G401.6 (cell line): ENCODE data around the gene PRLH.
A peak's percentile ranks its signal among the peaks of the same experiment; 100 is the strongest.

Source experiments
- FAIRE-seq: peaks from 2 replicates; lab custom pipeline; 2012; peaks lifted over from hg19 to GRCh38; lab: Jason Lieb, UNC

PRLH gene

DNA sequence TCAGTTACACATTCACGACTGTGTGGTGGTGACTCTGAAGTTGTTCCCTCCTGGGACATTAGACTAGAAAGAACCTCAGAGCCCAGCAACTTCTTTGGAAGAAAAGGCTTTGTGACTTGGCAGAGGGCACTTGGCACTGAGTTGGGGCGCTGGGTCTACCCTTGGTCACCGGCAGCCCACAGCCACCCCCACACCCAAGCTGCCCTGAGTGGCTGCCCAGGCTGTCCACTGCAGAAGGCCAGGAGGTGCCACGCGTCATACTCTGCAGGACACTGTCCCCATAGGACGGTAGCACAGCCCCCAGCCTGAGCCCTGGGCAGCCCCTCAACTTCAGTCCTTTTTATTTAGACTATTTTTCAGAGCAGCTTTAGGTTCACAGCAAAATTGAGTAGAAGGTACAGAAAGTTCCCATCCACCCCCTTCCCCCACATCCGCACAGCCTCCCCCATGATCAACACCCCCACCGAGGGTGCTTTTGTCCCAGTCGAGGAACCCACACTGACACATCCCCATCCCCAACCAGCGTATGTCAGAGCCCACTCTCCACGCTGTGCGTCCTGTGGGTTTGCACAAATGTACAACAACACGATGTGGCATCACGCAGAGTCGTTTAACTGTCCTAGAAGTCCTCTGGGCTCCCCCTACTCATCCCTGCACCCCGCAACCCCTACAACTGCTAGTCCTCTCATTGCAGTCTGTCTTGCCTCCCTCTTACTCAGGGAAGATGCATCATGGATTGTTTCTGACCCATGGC lies 1.1 kb downstream of the PRLH start:
- no peak for FAIRE-seq

GRCh38 chr2:237568121-237568660 lies 1.8 kb downstream of the PRLH start:
- no peak for FAIRE-seq

GRCh38 chr2:237569041-237569440 lies 2.7 kb downstream of the PRLH start:
- FAIRE-seq: no peak

DNA sequence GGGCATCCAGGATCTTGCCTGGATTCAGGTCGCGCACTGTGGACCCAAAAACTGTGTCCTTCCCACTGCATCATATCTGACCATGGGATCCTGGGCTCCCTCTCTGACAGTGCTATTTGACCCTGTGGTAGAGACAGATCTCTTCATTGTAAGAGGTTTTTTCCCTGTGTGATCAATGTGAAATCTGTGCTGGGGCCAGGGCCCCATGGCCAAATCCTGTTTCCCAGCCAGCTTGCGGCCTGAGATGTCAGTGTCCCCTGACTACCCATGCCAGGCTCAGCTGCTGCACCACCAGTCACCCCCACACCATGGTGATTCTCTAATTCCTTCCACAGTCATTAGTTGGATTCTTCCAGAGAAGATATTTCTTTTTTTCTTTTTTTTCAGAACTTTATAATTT lies 3.5 kb downstream of the PRLH start:
- no peak for FAIRE-seq

DNA sequence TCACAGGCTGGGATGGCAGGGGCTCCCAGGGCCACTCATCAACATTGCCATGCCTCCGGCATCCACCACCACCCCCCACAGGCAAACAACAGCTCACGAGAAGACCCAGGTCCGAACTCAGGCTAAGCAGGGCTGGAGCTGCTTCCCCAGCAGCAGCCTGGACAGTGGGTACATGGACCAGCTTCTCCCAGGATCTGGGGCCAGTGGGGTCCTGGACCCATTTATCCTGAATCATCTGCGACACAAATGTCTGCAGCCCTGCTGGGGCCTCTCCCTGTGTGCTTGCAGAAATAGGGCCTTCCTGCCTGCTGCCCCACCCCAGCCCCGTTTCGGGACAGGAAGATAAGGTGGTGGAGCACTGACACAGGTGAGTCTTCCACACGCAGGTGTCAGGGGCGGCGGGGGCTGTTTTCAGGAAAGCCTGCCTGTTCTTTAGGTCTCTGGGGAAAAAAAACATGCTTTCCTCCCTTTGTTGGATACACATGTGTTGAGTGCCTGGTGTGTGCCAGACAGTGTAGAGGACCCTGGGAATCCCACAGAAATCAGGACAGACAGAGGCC lies 4.5 kb downstream of the PRLH start:
- no peak for FAIRE-seq

GRCh38 chr2:237571551-237571950 lies 5.2 kb downstream of the PRLH start:
- no peak for FAIRE-seq

- FAIRE-seq: peak; percentile 76
Measured at GRCh38 chr2:237572021-237572741, 5.8 kb downstream of the PRLH start.

DNA sequence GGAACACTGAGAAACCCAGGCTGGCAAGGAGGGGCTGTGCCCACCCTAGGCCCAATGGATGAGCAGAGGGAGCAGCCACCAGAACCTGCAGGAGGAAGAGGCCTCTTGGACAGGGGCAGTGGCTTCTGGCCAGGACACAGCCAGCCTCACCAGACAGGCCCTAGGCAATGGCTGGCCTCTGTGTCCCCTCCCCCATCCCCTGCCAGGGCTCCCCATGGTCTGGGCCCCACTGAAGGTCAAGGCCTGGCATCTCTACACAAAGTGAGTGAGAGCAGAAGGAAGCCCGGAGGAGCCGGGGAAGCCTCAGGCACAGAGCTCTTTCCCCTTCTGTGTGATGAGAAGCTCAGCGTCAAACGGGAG lies 6.3 kb downstream of the PRLH start:
- FAIRE-seq: no peak

DNA sequence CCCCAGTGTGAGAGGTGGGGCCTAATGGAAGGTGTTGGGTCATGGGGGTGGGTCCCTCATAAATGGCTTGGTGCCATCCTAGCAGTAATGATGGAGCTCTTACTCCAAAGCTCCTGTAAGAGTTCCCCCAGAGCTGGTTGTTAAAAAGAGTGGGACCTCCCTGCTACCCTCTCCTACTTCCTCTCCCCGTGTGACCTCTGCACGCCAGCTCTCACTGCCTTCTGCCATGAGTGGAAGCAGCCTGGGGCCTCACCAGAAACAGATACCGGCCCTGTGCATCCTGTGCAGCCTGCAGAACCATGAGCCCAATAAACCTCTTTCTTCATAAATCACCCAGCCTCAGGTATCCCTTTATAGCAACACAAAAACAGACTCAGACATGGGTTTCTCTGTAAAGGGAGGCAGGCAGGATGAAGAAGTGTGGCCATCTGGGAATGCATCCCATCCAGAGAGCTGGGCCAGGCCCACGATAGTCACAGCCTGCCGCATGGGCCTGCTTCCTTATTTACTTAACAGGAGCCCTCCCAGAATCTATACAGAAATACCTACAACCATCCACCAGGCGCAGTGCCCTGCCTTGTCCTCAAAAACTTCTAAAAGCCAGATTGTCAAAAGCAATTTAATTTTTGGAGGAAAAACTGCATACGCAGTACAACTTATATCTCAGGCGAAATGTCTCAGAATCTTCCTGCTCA lies 7.5 kb downstream of the PRLH start:
- no peak for FAIRE-seq

DNA sequence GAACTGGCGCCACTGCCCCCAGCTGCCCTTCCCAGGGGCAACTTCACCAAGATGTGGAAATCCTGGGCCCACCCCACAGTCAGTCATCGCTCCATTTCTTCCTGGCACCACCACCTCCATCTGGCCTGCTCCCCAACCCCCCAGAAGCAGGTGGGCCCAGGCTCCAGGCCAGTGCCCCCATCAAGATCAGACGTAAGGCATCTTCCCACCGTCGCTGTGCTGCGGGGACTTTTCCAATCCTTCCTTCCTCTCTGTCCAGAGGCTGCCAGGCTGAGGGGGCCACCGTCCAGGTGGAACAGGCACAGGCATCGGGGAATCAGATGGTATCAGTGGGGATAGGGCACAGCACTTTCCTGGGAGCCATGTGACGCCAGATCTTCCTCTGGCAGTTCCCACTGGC lies 8.1 kb downstream of the PRLH start:
- FAIRE-seq: no peak

GRCh38 chr2:237574894-237575868 lies 8.8 kb downstream of the PRLH start:
- FAIRE-seq: no peak

- FAIRE-seq: no peak
Measured at GRCh38 chr2:237575869-237576862, 9.8 kb downstream of the PRLH start.

DNA sequence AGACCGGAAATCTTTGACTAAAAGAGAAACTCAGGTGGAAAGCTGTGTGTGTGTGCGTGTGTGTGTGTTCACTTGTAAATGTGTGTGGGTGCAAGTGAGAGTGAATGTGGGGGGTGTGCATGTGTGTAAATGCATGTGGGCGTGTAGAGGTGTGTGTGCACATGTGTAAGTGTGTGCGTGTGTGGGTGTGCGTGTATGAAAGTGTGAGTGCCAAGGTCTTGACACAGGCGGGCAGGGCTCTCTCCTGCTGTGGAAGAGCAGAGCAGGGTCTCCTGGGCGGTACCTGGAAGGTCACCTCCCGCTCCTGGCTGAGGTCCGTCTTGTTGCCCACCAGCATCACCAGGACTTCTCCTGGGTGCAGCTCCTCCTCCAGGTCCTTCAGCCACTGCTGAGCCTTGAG lies 10.6 kb downstream of the PRLH start:
- FAIRE-seq: no peak

GRCh38 chr2:237577458-237577857 lies 11.1 kb downstream of the PRLH start:
- no peak for FAIRE-seq

- FAIRE-seq: no peak
Measured at GRCh38 chr2:237577956-237578870, 11.8 kb downstream of the PRLH start.

DNA sequence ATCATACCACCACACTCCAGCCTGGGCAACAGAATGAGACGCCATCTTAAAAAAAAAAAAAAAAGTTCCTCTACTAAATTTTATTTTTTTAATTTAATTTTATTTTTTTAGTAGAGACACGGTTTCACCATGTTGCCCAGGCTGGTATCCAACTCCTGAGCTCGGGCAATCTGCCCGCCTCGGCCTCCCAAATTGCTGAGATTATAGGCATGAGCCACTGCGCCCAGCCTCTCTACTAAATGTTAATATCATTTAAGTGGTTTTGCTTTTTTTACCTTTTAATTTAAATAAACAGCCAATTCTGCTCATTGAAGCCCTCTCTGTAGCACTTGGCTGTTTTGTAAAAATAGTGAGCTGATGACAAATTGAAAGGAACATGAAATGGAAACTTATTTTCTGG lies 15.0 kb downstream of the PRLH start:
- FAIRE-seq: no peak

- no peak for FAIRE-seq
Measured at GRCh38 chr2:237581751-237582746, 15.7 kb downstream of the PRLH start.
